ENCODE data around the gene B9D2. TPM values are rescaled to one million over a fixed set of nuclear protein-coding genes. Genes with fewer than 3 reads are reported as not detected.

B9D2 gene
- total and polyA plus RNA-seq, 4 donors, result 1.6 to 13.5 (median 4.8) TPM

GRCh38 chr19:41308450-41309179 is 55.3 kb downstream of the B9D2 start:
- WGBS, 2 donors, result 16 to 20% methylated on average over 8 of the region's 8 CpGs
- Histone ChIP-seq H3K4me1 (ENCODE audit: control insufficient read depth in 1 of 2, insufficient read depth in 2 of 2, low read length in 2 of 2) (no peaks in the 10 kb centered on the region), H3K27ac (ENCODE audit: low read depth in 1 of 2, low read length in 2 of 2) (peak overlapping the region in 1 of 2 donors; percentile 92), H3K36me3 (ENCODE audit: control insufficient read depth in 1 of 2, insufficient read depth in 2 of 2, low read length in 1 of 2) (peaks cover 2 to 12% of the 10 kb centered on the region in 2 donors), H3K4me3 (ENCODE audit: low read length in 2 of 2) (peak overlapping the region in 1 of 2 donors; percentile 8), H3K9me3 (ENCODE audit: control insufficient read depth, low read length) (no peaks in the 10 kb centered on the region), H3K27me3 (ENCODE audit: control insufficient read depth in 1 of 2, insufficient read depth in 2 of 2, low read length in 1 of 2) (no peaks in the 10 kb centered on the region)
- ATAC-seq (ENCODE audit: low FRiP score), result peak; percentile 88
- intact Hi-C loops (cut with DNase I), result loop anchor here (2.0 to 5.0 kb wide), 3 partner anchors 41 to 104 kb away; partner anchors contain the start of gene HNRNPUL1 (in 1 of the 2)
- DNase-seq, result peak; percentile 94 to 98

DNA sequence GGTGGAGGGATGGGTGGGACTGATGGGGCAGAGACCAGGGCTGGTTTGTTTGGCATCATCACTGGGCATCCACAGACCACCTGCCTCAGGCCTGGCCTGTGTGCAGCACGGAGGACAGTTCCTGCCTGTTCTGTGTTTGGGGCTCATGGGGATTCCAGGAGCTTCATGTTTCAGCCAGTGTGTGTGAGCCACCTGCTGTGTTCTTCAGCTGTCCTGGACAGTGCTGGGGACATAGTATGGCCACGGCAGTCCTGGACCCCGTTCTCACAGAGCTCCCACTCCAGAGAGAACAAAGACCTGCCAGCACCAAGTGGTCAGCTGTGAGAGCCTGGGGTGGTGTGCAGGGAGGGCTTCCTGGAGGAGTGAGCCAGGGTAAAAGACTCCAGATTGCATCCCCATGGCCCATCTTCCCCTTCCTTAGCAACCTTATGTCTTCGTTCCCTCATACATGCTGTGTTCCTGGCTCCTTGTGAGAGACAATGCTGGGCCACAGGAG is 55.9 kb downstream of the B9D2 start:
- Histone ChIP-seq H3K27me3 (ENCODE audit: control insufficient read depth in 1 of 2, insufficient read depth in 2 of 2, low read length in 1 of 2) (no peaks in the 10 kb centered on the region), H3K27ac (ENCODE audit: low read depth in 1 of 2, low read length in 2 of 2) (peak overlapping the region in 1 of 2 donors; percentile 53), H3K36me3 (ENCODE audit: control insufficient read depth in 1 of 2, insufficient read depth in 2 of 2, low read length in 1 of 2) (peaks cover 2 to 12% of the 10 kb centered on the region in 2 donors), H3K9me3 (ENCODE audit: control insufficient read depth, low read length) (no peaks in the 10 kb centered on the region), H3K4me3 (ENCODE audit: low read length in 2 of 2) (no peak overlapping the region), H3K4me1 (ENCODE audit: control insufficient read depth in 1 of 2, insufficient read depth in 2 of 2, low read length in 2 of 2) (no peaks in the 10 kb centered on the region)
- intact Hi-C loops (cut with DNase I), result loop anchor here (2.0 to 5.0 kb wide), 3 partner anchors 41 to 103 kb away; partner anchors contain the start of gene HNRNPUL1 (in 1 of the 2)
- peak; percentile 43 to 57 for DNase-seq
- 42 to 43% methylated on average over 4 of the region's 4 CpGs for WGBS, 2 donors
- no peak for ATAC-seq (ENCODE audit: low FRiP score)

- Histone ChIP-seq H3K9me3 (ENCODE audit: control insufficient read depth, low read length) (no peaks in the 10 kb centered on the region), H3K27me3 (ENCODE audit: control insufficient read depth in 1 of 2, insufficient read depth in 2 of 2, low read length in 1 of 2) (no peaks in the 10 kb centered on the region), H3K36me3 (ENCODE audit: control insufficient read depth in 1 of 2, insufficient read depth in 2 of 2, low read length in 1 of 2) (peaks cover 2 to 12% of the 10 kb centered on the region in 2 donors), H3K4me1 (ENCODE audit: control insufficient read depth in 1 of 2, insufficient read depth in 2 of 2, low read length in 2 of 2) (no peaks in the 10 kb centered on the region), H3K4me3 (ENCODE audit: low read length in 2 of 2) (no peak overlapping the region), H3K27ac (ENCODE audit: low read depth in 1 of 2, low read length in 2 of 2) (no peak overlapping the region)
- WGBS, 2 donors, result 57 to 73% methylated on average over 8 of the region's 8 CpGs
- no peak for ATAC-seq (ENCODE audit: low FRiP score)
- intact Hi-C loops (cut with DNase I), result loop anchor here in 1 of 2 donors (5.0 kb wide), 1 partner anchor 40 kb away; no protein-coding TSS in a partner anchor
- DNase-seq, result no peak
Observed at GRCh38 chr19:41307090-41307875, 56.7 kb downstream of the B9D2 start.

DNA sequence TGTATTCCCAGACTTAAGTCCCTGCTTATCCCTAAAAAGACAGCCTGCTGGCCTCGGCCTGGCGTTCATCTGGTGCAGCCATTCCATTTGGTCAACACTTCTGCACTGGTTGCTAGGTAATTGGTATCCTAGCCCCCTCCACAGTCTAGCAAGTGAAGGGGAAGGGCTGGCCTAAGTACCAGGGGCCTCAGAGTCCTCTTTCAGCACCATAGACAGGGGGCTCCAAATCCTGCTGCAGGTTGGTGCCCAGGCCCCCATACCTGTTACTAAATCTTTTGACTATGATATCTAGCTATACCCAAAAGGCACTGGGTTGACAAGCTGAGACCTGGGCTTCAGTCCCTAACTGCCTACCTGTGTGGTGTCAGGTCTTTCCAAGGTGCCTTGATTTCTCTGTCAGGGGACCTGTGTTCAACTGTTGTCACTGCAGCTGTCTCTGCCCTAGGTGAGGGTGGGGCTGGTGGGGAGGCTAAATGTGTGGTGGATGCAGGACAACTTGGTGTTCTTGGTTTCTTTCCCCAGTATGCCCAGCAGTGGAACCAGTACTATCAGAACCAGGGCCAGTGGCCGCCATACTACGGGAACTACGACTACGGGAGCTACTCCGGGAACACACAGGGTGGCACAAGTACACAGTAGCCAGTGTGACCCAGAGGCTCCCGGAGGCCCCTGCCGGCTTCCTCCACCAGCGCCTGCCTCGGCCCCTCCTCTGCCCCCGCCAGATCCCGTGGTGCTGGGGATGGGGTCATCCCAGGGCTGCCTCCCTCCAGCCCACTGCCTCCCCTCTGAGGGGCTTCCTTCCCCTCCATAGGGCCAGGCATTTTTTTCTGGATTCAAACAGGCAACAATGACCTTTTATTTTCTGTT is 57.8 kb downstream of the B9D2 start:
- ATAC-seq (ENCODE audit: low FRiP score), result no peak
- intact Hi-C loops (cut with DNase I), result loop anchor here in 1 of 2 donors (5.0 kb wide), 1 partner anchor 39 kb away; no protein-coding TSS in a partner anchor
- peak; percentile 36 to 70 for DNase-seq
- Histone ChIP-seq H3K4me1 (ENCODE audit: control insufficient read depth in 1 of 2, insufficient read depth in 2 of 2, low read length in 2 of 2) (no peaks in the 10 kb centered on the region), H3K27ac (ENCODE audit: low read depth in 1 of 2, low read length in 2 of 2) (no peak overlapping the region), H3K4me3 (ENCODE audit: low read length in 2 of 2) (no peak overlapping the region), H3K27me3 (ENCODE audit: control insufficient read depth in 1 of 2, insufficient read depth in 2 of 2, low read length in 1 of 2) (no peaks in the 10 kb centered on the region), H3K9me3 (ENCODE audit: control insufficient read depth, low read length) (no peaks in the 10 kb centered on the region), H3K36me3 (ENCODE audit: control insufficient read depth in 1 of 2, insufficient read depth in 2 of 2, low read length in 1 of 2) (peaks cover 2 to 12% of the 10 kb centered on the region in 2 donors)
- WGBS, 2 donors, result 75 to 77% methylated on average over 13 of the region's 13 CpGs

GRCh38 chr19:41304706-41305483 is 59.1 kb downstream of the B9D2 start:
- Histone ChIP-seq H3K4me1 (ENCODE audit: control insufficient read depth in 1 of 2, insufficient read depth in 2 of 2, low read length in 2 of 2) (no peaks in the 10 kb centered on the region), H3K9me3 (ENCODE audit: control insufficient read depth, low read length) (no peaks in the 10 kb centered on the region), H3K36me3 (ENCODE audit: control insufficient read depth in 1 of 2, insufficient read depth in 2 of 2, low read length in 1 of 2) (peaks cover 2 to 14% of the 10 kb centered on the region in 2 donors), H3K27ac (ENCODE audit: low read depth in 1 of 2, low read length in 2 of 2) (no peak overlapping the region), H3K27me3 (ENCODE audit: control insufficient read depth in 1 of 2, insufficient read depth in 2 of 2, low read length in 1 of 2) (no peaks in the 10 kb centered on the region), H3K4me3 (ENCODE audit: low read length in 2 of 2) (no peak overlapping the region)
- WGBS, 2 donors, result 65 to 69% methylated on average over 4 of the region's 4 CpGs
- no peak for DNase-seq
- intact Hi-C loops (cut with DNase I), result loop anchor here in 1 of 2 donors (5.0 kb wide), 1 partner anchor 38 kb away; no protein-coding TSS in a partner anchor
- no peak for ATAC-seq (ENCODE audit: low FRiP score)

Other genes starting within 250 kb of the B9D2 start
- not detected for gene CYP2F1, start 249.7 kb downstream of the B9D2 start, total RNA-seq
- gene CYP2F1, start 249.7 kb downstream of the B9D2 start, polyA plus RNA-seq, result not detected
- gene CYP2S1, start 170.9 kb downstream of the B9D2 start, total RNA-seq, result 1 to 10 TPM; 1.7 to 2.5 TPM
- 10 to 100 TPM in 1 of 2 donors, not detected in 1; 11.5 TPM for gene CYP2S1, start 170.9 kb downstream of the B9D2 start, polyA plus RNA-seq
- gene AXL, start 144.9 kb downstream of the B9D2 start, total RNA-seq, result 100 to 1,000 TPM; 106 TPM
- 10 to 100 TPM; 14.8 to 44.6 TPM for gene AXL, start 144.9 kb downstream of the B9D2 start, polyA plus RNA-seq
- gene HNRNPUL1, start 99.8 kb downstream of the B9D2 start, total RNA-seq, result 100 to 1,000 TPM; 155 to 156 TPM
- gene HNRNPUL1, start 99.8 kb downstream of the B9D2 start, polyA plus RNA-seq, result 10 to 100 TPM; 59.5 to 82.5 TPM
- 10 to 100 TPM; 18.7 to 24.3 TPM for gene CCDC97, start 54.0 kb downstream of the B9D2 start, total RNA-seq
- gene CCDC97, start 54.0 kb downstream of the B9D2 start, polyA plus RNA-seq, result 10 to 100 TPM in 1 of 2 donors, 1 to 10 TPM in 1; 7.0 to 10.8 TPM
- gene TGFB1, start 10.2 kb downstream of the B9D2 start, total RNA-seq, result 10 to 100 TPM; 81.6 to 97.5 TPM
- gene TGFB1, start 10.2 kb downstream of the B9D2 start, polyA plus RNA-seq, result 10 to 100 TPM; 25.4 to 56.6 TPM
- gene TMEM91, start 12.4 kb upstream of the B9D2 start, total RNA-seq, result 10 to 100 TPM in 1 of 2 donors, 1 to 10 TPM in 1; 9.5 to 28.2 TPM
- gene TMEM91, start 12.4 kb upstream of the B9D2 start, polyA plus RNA-seq, result 10 to 100 TPM in 1 of 2 donors, 1 to 10 TPM in 1; 8.9 to 55.8 TPM
- 1 to 10 TPM; 5.5 to 8.7 TPM for gene EXOSC5, start 33.2 kb upstream of the B9D2 start, total RNA-seq
- gene EXOSC5, start 33.2 kb upstream of the B9D2 start, polyA plus RNA-seq, result 10 to 100 TPM in 1 of 2 donors, 1 to 10 TPM in 1; 9.9 to 15.4 TPM
- gene BCKDHA, start 33.7 kb upstream of the B9D2 start, total RNA-seq, result 10 to 100 TPM; 11.6 to 15.2 TPM
- gene BCKDHA, start 33.7 kb upstream of the B9D2 start, polyA plus RNA-seq, result 10 to 100 TPM; 11.1 to 50.6 TPM
- gene B3GNT8, start 63.2 kb upstream of the B9D2 start, total RNA-seq, result 1 to 10 TPM; 3.2 to 3.9 TPM
- 1 to 10 TPM; 3.7 to 7.4 TPM for gene B3GNT8, start 63.2 kb upstream of the B9D2 start, polyA plus RNA-seq
- 10 to 100 TPM; 28.3 to 31.5 TPM for gene DMAC2, start 75.8 kb upstream of the B9D2 start, total RNA-seq
- gene DMAC2, start 75.8 kb upstream of the B9D2 start, polyA plus RNA-seq, result 10 to 100 TPM; 32.0 to 41.6 TPM
- not detected for gene ERICH4, start 79.0 kb upstream of the B9D2 start, total RNA-seq
- gene ERICH4, start 79.0 kb upstream of the B9D2 start, polyA plus RNA-seq, result 10 to 100 TPM in 1 of 2 donors, not detected in 1; 13.4 TPM
- gene CEACAM21, start 212.0 kb upstream of the B9D2 start, total RNA-seq, result 1 to 10 TPM; 1.6 to 3.1 TPM
- gene CEACAM21, start 212.0 kb upstream of the B9D2 start, polyA plus RNA-seq, result under 1 TPM in 1 of 2 donors, not detected in 1; 0.38 TPM

Measured in aorta (tissue), 5 donors.